ENCODE results near the gene COX4I1. TPM values are rescaled to one million over a fixed set of nuclear protein-coding genes. Genes with fewer than 3 reads are reported as not detected.

COX4I1 gene
- total RNA-seq, 1 experiment from 2014 or later: 506 TPM

DNA sequence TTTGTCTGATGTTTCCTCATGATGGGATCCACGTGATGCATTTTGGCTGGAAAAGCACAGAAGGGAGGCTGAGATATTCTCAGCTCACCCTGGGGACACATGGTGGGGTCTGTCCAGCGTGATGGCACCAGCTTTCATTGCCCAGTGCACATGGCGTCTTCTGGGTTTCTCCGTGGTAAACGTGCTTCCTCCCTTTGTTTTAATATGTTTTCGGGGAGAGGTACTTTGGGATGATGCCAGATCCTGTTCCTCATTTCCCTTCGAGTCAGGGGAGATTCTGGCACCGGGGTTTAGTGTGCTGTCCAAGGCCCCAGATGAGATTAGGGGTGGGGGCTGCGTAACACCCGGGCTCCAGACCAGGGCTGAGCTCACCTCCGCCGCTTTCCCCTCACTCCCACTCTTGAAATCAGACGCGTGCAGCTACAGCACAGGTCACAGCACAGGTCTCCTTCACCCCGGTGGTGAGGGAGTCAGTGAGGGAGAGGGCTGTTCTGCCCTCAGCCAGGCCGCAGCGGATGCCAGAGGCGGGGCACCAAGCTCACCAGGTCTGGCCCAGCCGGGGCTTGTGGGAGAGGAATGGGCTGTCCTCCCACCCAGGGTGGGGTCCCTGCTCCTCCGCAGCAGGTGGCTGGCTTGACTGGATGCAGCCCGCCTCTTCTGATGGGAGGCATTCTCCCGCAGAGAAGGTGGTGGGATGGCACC lies 33.9 kb downstream of the COX4I1 start:
- H3K56ac ChIP-seq (ENCODE audit: insufficient read length, low read depth, low read length): no peak overlapping the region
- no CpG with 5 or more reads among the region's 22 CpGs for WGBS (ENCODE audit: extremely low coverage, insufficient read length, low lambda C conversion rate)
- H3K27ac Mint-ChIP-seq: no peak overlapping the region

More for the DNA sequence above, 33.9 kb downstream of the COX4I1 start:
- no peak overlapping the region for H3K4me2 ChIP-seq (ENCODE audit: insufficient read depth, insufficient read length, low read length)
- H3K4me3 Mint-ChIP-seq: peak overlapping the region in 1 of 2 experiments; percentile 56; a peak in 1 of 5 replicates
- no peaks in the 10 kb centered on the region for H3K79me2 ChIP-seq (ENCODE audit: insufficient read depth, low read length)
- H3K27me3 Mint-ChIP-seq (ENCODE audit: low read depth): peaks cover 35% of the 10 kb centered on the region
- no peak for DNase-seq
- H3K14ac ChIP-seq (ENCODE audit: insufficient read depth, low read length): no peak overlapping the region
- H4K8ac ChIP-seq (replicated peaks; ENCODE audit: insufficient read length, low read depth, low read length): no peak overlapping the region
- H2BK12ac ChIP-seq (ENCODE audit: insufficient read length, low read depth, low read length): no peak overlapping the region
- no peak overlapping the region for H3K4ac ChIP-seq (ENCODE audit: low read depth, low read length)
- H3K9ac ChIP-seq (ENCODE audit: extremely low read depth, insufficient read length, low read length): no peak overlapping the region
- H3K27ac ChIP-seq (ENCODE audit: insufficient read length, low read depth, low read length): no peak overlapping the region
- H2BK120ac ChIP-seq (ENCODE audit: low read depth, low read length, poor library complexity, severe bottlenecking): no peak overlapping the region
- H2BK5ac ChIP-seq (ENCODE audit: insufficient read length, low read length): no peak overlapping the region
- H4K20me1 ChIP-seq (ENCODE audit: control insufficient read depth, insufficient read depth, insufficient read length): no peaks in the 10 kb centered on the region
- no peaks in the 10 kb centered on the region for H3K4me1 ChIP-seq (ENCODE audit: insufficient read depth, low read length)
- H3K36me3 Mint-ChIP-seq (ENCODE audit: insufficient read depth in 1 of 3, low read depth in 3 of 3): peaks cover 2 to 10% (median 2%) of the 10 kb centered on the region in 3 experiments; a peak in 4 of 7 replicates
- no peak overlapping the region for H2AK5ac ChIP-seq (ENCODE audit: insufficient read length, low read length)
- no peaks in the 10 kb centered on the region for H3K23me2 ChIP-seq (ENCODE audit: insufficient read length, low read depth, low read length, poor library complexity, severe bottlenecking)
- H3K9me3 ChIP-seq (ENCODE audit: control insufficient read depth, low read depth, low read length): no peaks in the 10 kb centered on the region
- H2BK15ac ChIP-seq (ENCODE audit: low read depth, low read length): no peak overlapping the region
- H4K91ac ChIP-seq (ENCODE audit: insufficient read length, low read depth, low read length): no peak overlapping the region
- H3K23ac ChIP-seq (ENCODE audit: insufficient read length, low read depth, low read length): no peak overlapping the region
- no peaks in the 10 kb centered on the region for H3K27me3 ChIP-seq (ENCODE audit: insufficient read depth, low read length)
- H3K18ac ChIP-seq (ENCODE audit: insufficient read length, low read depth, low read length): no peak overlapping the region
- TF ChIP-seq CTCF (conservative IDR thresholded peaks at IDR 0.05): no peak
- H3K9me3 Mint-ChIP-seq: peaks cover 11 to 23% of the 10 kb centered on the region in 2 experiments
- H3K79me1 ChIP-seq (ENCODE audit: insufficient read depth, low read depth, low read length, poor library complexity, severe bottlenecking): no peaks in the 10 kb centered on the region
- H3K4me1 Mint-ChIP-seq: peaks cover 0 to 7% of the 10 kb centered on the region in 2 experiments; a peak in 2 of 4 replicates
- H2BK20ac ChIP-seq (ENCODE audit: low read depth, low read length, poor library complexity, severe bottlenecking): no peak overlapping the region
- no peak overlapping the region for H3T11ph ChIP-seq (ENCODE audit: low read length)
- H2AFZ ChIP-seq (ENCODE audit: low read length): no peak overlapping the region
- H4K5ac ChIP-seq (ENCODE audit: insufficient read length, low read depth, low read length): no peak overlapping the region

Data from H9 (cell line).